Measurements from ENCODE around the gene ABLIM1.

Gene ABLIM1

GRCh38 chr10:114647545-114648138, 10.4 kb downstream of the ABLIM1 start:
- DNase-seq (ENCODE audit: low spot score): no peak

DNA sequence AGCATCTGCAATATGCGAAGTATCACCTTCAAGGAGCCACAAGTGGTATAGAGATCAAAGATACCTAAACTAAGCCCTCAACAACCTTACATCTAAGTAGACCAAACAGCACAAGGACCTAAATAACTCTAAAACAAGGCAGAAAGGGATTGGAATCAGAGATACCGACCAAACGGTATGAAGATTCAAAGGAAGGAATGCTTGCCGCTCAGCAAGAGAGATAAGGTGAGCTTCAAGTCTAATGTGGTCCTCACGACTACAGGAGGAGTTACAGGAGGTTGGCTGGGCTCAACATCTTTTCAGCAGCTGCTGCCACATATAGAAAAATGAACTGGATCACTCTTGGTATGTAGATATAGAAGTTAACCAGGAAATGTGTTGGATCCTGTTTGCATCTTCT, 11.6 kb downstream of the ABLIM1 start:
- DNase-seq (ENCODE audit: low spot score): no peak

DNA sequence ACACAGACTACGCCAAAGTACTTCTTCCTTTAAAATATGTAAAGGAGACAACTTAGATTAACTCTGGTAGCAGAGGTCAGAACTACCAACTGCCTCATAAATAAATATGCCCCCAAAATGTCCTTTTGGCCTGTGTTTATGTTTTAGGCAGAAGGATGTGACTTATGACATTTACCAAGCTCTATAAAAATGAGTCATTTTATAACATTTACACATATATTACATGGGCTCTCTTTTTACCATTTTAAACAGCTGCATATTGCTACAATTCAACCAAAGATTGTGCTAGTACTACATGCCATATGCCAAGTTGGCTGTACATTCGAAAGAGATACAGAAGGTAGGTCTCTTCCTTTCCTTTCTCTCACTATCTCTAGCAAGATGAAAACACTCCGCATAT, 12.4 kb downstream of the ABLIM1 start:
- DNase-seq (ENCODE audit: low spot score): no peak

GRCh38 chr10:114643158-114643557, 14.9 kb downstream of the ABLIM1 start:
- DNase-seq (ENCODE audit: low spot score): no peak

- DNase-seq (ENCODE audit: low spot score): no peak
Measured at GRCh38 chr10:114642729-114643128, 15.3 kb downstream of the ABLIM1 start.

DNA sequence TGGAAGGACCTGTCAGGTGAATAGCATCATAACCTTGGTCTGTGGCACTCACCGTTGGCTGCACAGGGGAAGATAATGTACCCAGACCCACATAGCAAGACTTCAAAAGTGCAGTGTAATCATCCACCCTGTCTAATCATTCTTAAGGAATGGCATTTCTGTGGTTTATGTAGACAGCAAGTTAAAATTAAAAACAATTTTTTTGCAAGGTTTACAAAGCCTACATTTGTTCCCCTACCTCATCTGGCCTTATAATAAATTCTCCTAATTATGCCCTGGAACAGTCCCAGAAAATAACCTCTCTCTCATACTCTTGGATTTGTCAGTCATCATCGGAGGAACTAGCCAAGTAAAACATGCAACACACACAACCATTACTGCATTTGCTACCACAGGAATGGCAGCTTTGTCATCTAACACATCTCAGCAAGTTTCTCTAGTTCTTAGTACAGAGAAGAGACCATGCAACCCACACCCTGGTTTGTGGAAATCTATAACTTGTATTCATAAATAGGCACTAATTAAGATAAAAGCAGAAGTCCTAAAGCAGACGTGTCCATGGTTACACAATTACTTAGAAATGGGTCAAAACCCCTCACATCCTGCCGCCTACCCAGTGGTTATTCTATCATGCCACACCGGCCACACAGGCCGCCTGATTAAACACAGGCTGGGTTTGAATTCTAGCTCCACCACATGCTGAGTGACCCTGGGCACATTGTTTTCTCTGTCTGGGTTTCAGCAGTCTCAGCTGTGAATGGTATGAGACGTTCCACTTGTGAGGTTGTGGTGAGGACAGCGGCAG, 19.1 kb downstream of the ABLIM1 start:
- no peak for DNase-seq (ENCODE audit: low spot score)

GRCh38 chr10:114635797-114636550, 22.1 kb downstream of the ABLIM1 start:
- no peak for DNase-seq (ENCODE audit: low spot score)

DNA sequence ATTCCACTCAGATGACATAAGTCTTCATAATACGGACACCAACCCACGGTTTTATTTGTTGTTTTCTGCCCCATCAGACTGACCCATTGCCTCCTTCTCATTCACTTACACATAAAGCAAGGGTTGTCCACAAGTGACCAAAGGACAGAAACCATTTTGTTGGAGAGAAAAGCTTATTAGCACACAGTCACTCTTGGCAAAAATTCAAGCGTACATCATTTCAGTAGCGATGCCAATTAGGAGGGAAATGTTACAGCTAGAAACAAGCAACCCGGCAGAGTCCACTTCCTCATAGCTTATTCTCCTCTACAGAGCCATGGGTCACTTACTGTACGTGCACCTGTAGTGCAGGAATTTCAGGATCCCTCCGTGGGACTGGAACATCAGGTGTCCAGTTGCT, 23.0 kb downstream of the ABLIM1 start:
- DNase-seq (ENCODE audit: low spot score): no peak

DNA sequence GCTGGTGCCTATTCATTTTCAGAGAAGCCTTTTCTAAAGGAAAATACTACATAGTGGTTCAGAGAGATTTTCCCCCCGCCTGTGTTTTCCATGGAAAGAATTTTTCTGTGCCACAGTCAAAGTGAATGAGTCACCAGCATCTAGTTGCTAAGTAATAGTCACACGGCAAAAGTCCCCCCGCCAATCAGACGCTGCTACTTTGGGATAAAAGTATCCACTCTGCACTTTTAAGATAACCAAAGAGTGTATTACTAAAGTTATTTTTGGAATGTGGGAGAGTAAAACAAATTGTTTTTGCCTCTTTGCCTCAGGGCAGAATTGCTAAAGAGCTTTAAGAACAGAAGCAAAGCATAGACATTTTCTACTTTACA, 23.5 kb downstream of the ABLIM1 start:
- DNase-seq (ENCODE audit: low spot score): peak; percentile 58

DNA sequence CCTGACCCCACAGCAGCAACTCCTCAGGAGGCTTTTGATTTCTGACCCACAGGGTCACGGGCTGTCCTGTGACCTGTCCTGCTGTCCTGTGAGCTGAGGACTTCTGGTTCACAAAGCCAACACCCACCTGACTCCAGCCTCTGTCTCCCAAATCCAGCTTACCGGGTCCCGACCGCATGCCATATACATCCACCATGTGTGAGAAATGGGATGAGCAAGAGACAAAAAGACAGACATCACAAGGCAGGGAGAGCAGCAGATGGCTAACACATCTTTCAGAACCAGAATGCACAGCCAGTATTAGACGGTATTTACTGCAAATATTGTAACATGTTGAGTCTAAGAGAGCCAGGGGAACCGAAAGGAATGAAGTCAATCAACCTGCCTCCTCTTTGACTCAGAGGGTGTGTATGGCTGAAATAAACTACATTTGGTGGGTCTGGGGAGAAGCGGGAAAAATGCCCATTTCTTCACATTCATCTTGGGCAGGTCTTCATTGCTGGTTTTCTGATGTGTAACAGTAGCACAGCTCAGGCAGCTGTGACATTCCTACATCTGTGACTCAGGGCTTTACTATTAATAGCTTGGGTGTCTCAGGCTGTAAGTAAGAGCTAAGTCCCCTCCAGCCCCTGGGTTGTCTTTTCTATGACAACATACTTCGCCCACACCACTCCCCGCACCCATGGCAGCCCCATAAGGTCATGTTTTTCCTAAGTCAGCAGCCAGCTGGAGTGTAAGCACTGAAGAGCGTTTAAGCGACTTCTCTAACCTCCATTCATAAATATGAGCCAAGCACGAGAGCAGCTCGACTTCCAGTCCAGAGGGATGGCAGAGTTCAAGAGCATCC, 25.0 kb downstream of the ABLIM1 start:
- DNase-seq (ENCODE audit: low spot score): peak; percentile 69

DNA sequence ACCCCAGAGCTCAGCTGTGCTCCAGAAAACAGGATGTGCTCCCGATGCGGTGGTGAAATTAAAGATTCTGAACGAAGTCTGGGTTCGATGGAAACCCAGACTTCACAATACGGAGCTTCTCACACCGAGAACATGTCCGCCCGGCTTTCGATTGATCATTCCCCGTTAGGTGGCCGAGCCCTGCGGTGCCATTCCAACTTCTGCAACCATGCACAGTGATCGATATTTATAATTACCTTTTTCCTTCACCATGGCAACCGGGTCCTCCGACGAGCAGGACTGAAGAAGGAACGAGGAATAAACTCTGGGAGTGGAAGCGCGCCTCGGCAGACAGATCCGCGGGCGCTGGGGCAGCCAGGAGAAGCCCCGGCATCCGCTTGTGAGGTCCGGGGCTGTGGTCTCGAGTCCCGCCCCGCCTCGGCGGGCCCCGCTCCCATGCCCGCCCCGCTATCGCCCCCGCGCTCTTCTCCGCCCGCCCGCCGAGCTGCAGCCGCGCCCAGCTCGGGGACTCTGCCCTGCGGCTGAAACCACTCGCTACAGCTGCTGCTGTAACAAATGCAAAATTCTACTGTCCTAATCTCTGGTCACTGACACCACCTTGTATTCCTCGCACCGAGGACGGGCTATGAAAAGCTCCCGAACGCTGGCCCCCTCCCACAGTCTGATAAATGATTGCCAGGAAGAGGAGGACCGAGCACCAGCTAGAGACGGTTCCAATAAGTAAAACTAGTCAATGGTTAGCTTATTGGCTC, 26.2 kb downstream of the ABLIM1 start:
- DNase-seq (ENCODE audit: low spot score): no peak

DNA sequence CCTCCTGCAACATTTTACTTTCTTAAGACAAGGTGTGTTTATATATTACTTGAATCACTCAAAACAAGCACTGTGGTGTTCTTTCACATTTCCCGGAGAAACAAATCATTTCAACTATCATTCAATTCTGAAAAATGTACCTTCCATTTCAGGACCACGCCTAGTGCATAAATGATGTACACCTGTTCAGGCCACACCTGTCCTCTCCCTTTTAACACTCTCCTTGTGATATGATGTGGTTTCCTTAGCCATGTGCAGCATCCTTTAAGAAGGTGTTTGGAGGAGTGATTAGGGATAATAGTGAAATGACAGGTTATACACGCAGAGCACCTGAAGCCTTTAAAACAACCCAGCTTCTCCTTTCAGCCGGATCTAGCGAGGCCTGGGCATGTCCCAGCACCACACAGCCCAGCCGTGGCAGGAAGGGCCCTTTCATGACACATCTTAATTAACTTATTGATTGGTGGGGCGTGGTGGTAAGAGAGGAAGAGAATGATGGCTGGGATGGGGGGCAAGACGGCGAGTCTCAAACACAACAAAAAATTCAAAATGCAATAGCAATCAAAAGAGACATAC, 26.9 kb downstream of the ABLIM1 start:
- DNase-seq (ENCODE audit: low spot score): no peak

DNA sequence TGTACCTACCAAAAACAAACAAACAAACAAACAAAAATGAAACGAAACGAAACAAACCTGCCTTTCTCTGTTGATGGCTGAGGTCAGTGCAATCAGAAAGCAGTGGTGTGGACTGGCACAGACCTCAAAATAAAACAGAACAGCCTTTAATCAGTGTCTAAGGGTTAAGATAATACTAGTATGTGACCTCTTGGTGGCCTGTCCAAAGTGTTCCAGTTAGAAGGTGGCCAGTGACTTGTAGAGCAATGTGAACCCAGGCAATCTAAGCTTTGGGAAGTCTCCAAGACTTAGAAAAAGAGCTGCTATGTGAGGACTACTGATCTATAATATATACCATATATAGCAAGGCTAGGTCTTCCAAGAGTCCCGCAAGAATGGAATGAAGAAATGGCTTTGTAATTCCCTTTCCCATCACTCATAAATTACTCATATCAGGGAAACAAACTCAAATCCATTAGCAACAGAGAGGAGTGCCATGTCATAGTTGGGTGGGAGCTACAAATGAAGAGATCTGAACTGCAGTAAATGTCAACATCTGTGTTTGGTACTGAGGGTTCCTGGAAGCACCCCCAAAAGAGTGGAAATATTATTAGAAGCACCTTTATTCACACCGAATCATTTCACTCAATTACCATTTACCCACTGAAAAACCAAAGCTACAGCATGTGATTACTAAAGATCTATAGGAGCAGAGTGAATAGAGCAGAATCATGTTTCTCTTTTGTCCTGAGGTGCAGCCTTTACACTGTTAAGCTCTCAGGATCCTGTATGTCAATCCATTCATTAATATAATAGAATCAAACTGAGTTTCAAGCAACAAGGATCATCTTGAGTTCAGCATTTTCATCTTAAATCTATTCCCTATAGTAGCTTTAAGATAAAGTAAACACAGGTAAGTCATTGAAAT, 28.0 kb downstream of the ABLIM1 start:
- DNase-seq (ENCODE audit: low spot score): no peak

GRCh38 chr10:114629083-114629823, 28.8 kb downstream of the ABLIM1 start:
- no peak for DNase-seq (ENCODE audit: low spot score)

DNA sequence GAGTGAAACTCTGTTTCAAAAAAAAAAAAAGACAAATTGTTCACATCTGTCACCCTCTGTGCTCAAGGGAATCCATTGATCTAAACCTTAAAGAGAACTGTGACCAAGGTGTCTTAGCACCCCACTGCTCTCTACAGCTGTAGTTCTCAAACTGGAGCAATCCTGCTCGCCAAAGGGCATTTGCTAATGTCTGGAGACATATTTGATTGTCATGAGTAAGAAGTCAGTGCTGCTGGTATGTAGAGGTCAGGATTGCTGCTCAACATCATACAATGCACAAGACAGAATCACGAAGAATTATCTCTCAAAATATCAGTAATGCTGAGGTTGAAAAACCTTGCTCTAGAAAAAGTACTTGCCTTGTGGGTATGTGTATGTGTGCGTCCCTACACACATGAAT, 30.0 kb downstream of the ABLIM1 start:
- no peak for DNase-seq (ENCODE audit: low spot score)

DNA sequence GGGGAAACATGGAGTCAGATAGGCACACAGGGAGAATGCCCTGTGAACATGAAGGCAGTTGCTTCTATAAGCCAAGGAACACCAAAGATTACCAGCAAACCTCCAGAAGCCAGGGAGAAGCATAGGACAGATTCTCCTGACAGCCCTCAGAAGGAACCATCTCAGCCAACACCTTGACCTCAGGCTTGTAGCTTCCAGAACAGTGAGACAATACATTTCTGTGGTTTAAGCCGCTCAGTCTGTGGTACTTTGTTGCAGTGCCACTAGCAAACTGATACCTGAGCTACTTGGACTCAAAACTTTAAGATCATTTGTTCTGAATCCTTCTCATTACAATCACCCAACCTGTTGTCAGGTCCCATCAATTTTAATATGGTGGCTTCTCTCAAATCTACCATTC, 31.2 kb downstream of the ABLIM1 start:
- no peak for DNase-seq (ENCODE audit: low spot score)

DNA sequence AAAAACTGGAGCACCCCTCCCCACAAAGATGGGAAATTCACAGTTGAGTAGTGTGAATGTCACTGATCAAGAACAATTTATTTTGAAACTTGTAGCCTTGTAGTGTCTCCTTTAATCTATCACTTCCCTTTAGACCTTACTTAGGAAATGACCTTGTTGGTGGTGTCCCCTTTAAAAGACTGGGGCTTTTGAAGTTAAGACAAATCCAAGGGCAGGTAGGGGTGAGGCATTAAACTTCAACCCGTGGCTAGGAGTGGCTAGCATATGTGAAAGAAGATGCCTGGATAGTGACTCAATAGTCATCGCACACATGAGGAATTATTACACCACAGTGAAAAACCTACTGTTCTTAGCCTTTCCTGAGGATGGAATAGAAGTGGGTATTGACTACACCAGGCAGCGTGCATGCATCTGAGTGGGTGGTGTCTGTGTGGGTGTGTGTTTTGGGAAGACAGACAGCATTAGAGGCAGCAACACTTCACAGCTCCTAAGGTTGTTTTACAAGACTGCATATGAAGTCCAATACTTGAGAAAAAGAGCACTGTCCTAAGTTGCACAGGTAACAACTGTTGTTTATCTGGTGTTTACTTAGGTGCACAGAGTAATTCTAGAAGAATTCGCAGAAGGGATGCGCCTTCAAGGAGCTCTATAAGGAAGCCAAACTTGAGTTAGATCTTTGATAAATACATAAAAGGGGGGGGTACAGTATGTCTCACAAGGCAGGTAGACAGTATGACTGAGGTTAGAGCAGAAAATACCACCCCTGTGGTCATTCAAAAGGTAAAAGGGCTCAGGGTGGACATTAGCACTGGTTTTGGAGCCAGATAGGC, 32.9 kb downstream of the ABLIM1 start:
- DNase-seq (ENCODE audit: low spot score): no peak

- DNase-seq (ENCODE audit: low spot score): no peak
Measured at GRCh38 chr10:114624422-114624821, 33.7 kb downstream of the ABLIM1 start.
